HepG2 (cell line): ENCODE data around the gene MTUS2. TPM values are rescaled to one million over a fixed set of nuclear protein-coding genes. Genes with fewer than 3 reads are reported as not detected.

Experiments used
- ATAC-seq: fragments of 200-7000 bp; cut with Tn5 transposase; 3 replicates; pipeline ENCODE4 v1.9.1; 2020; ENCODE audit warnings: mild to moderate bottlenecking, moderate library complexity
- BruUV-seq: library from RNA; stranded (reverse); fragments of 400-500 nt; replicated peaks from 2 replicates; lab custom pipeline; 2021; lab: Mats Ljungman, UMichigan
- CTCF ChIA-PET: fragments of 300-600 bp; formaldehyde crosslinking; extraction: SDS; loops from one replicate; lab custom pipeline; 2021; ENCODE audit warnings: low total read pairs, inconsistent platforms, low intra/inter-chr PET ratio; lab: Yijun Ruan, JAX
- POLR2A ChIA-PET: fragments of 350-600 bp; sonication (Branson Sonifier 250); formaldehyde crosslinking; loops from one replicate; lab custom pipeline; 2020; ENCODE audit warnings: antibody characterized with exemption, inconsistent platforms; lab: Yijun Ruan, JAX
- DNase-seq: peaks from one replicate; pipeline ENCODE4 v3.0.0-alpha.2; 2015; ENCODE audit warnings: low spot score
- FAIRE-seq: peaks from 3 replicates; lab custom pipeline; 2011; peaks lifted over from hg19 to GRCh38; lab: Jason Lieb, UNC
- H2AFZ ChIP-seq: one replicate; pipeline ENCODE4 v1.6.1; 2011; ENCODE audit warnings: low read length, inconsistent platforms
- H3K27ac ChIP-seq: fragments of 300-600 bp; 3 replicates; pipeline ENCODE4 v1.8.0; 2011; ENCODE audit warnings: mixed run types, mild to moderate bottlenecking, mixed read lengths, low read length, inconsistent platforms; ENCODE audit not compliant: insufficient read depth; ENCODE audit errors: extremely low read length
- H3K27me3 ChIP-seq, 2 experiments: fragments of 200-600 bp in 1 of 2; 2 replicates in 1 of 2; 3 replicates in 1 of 2; pipeline versions ENCODE4 v1.6.0 to v1.8.0; 2011; ENCODE audit warnings: low read length in 2 of 2, mild to moderate bottlenecking in 2 of 2, moderate library complexity in 2 of 2, inconsistent platforms in 1 of 2; ENCODE audit not compliant: insufficient read depth in 2 of 2, control insufficient read depth in 1 of 2
- H3K36me3 ChIP-seq, 2 experiments: fragments of 200-600 bp in 1 of 2; replicated peaks in 1 of 2; 2 replicates in 1 of 2; 3 replicates in 1 of 2; pipeline versions ENCODE4 v1.5.1 to v1.8.0; 2011; ENCODE audit warnings: low read length in 2 of 2, inconsistent platforms in 1 of 2; ENCODE audit not compliant: insufficient read depth in 2 of 2, control insufficient read depth in 1 of 2
- H3K4me1 ChIP-seq: 2 replicates; pipeline ENCODE4 v1.5.1; 2012; ENCODE audit warnings: low read length, inconsistent platforms; ENCODE audit not compliant: insufficient read depth
- H3K4me2 ChIP-seq: 2 replicates; pipeline ENCODE4 v1.6.0; 2011; ENCODE audit warnings: low read depth, low read length, inconsistent platforms
- H3K4me3 ChIP-seq, 3 experiments: fragments of 200-600 bp in 1 of 3; sonication (generic), shearing (Covaris generic) in 1 of 3; replicated peaks in 1 of 3; 2 replicates each; pipeline ENCODE4 v1.5.1; 2011 to 2016; ENCODE audit warnings: low read length in 3 of 3, inconsistent platforms in 2 of 3, low read depth in 2 of 3, mild to moderate bottlenecking in 2 of 3, control low read depth in 1 of 3, mixed read lengths in 1 of 3; ENCODE audit not compliant: insufficient read depth in 1 of 3
- H3K79me2 ChIP-seq: one replicate; pipeline ENCODE4 v1.6.1; 2011; ENCODE audit warnings: low read length, inconsistent platforms; ENCODE audit not compliant: insufficient read depth
- H3K9ac ChIP-seq: 2 replicates; pipeline ENCODE4 v1.6.0; 2011; ENCODE audit warnings: mild to moderate bottlenecking, low read depth, low read length, inconsistent platforms; ENCODE audit not compliant: insufficient read depth
- H3K9me3 ChIP-seq: 2 replicates; pipeline ENCODE4 v1.5.1; 2012; ENCODE audit warnings: mild to moderate bottlenecking, low read length
- H4K20me1 ChIP-seq: 2 replicates; pipeline ENCODE4 v1.6.0; 2011; ENCODE audit warnings: inconsistent platforms, mild to moderate bottlenecking, low read length, moderate library complexity; ENCODE audit not compliant: insufficient read depth
- ATAD3A ChIP-seq: sonication (generic); formaldehyde crosslinking; IDR thresholded peaks from 2 replicates; pipeline ENCODE4 v1.4.0; 2020; ENCODE audit warnings: missing genetic modification reagents
- ATF7 ChIP-seq, 2 experiments: fragments of 450-650 bp in 1 of 2; sonication (generic) in 1 of 2; formaldehyde crosslinking in 1 of 2; IDR thresholded peaks; 2 replicates each; pipeline versions ENCODE4 v1.4.0 to v1.6.1; 2016 to 2020; ENCODE audit warnings: antibody characterized with exemption in 1 of 2, mild to moderate bottlenecking in 1 of 2, missing genetic modification reagents in 1 of 2
- BORCS8-MEF2B ChIP-seq: sonication (generic); formaldehyde crosslinking; IDR thresholded peaks from 2 replicates; pipeline ENCODE4 v1.8.0; 2022; ENCODE audit warnings: mild to moderate bottlenecking, missing genetic modification reagents
- EED ChIP-seq: sonication (generic); formaldehyde crosslinking; IDR thresholded peaks from 2 replicates; pipeline ENCODE4 v1.5.0; 2020; ENCODE audit warnings: mild to moderate bottlenecking, missing genetic modification reagents
- HES4 ChIP-seq: sonication (generic); formaldehyde crosslinking; IDR thresholded peaks from 2 replicates; pipeline ENCODE4 v1.9.0; 2021; ENCODE audit warnings: mild to moderate bottlenecking, missing genetic modification reagents, borderline replicate concordance
- HHEX ChIP-seq: IDR thresholded peaks from 2 replicates; pipeline ENCODE4 v1.6.1; 2016; ENCODE audit warnings: control low read depth
- HNF1A ChIP-seq, 2 experiments: sonication (generic) in 1 of 2; formaldehyde crosslinking in 1 of 2; IDR thresholded peaks; 2 replicates each; pipeline versions ENCODE4 v1.4.0 to v1.6.1; 2016 to 2020; ENCODE audit warnings: borderline replicate concordance in 1 of 2, low read depth in 1 of 2, mild to moderate bottlenecking in 1 of 2, missing genetic modification reagents in 1 of 2
- HOXA5 ChIP-seq: sonication (generic); formaldehyde crosslinking; IDR thresholded peaks from 2 replicates; pipeline ENCODE4 v1.4.0; 2020; ENCODE audit warnings: missing genetic modification reagents
- KAT8 ChIP-seq: IDR thresholded peaks from 2 replicates; pipeline ENCODE4 v1.6.1; 2016; ENCODE audit warnings: missing genetic modification reagents, missing compliant biosample characterization
- KMT2A ChIP-seq: sonication (generic); formaldehyde crosslinking; IDR thresholded peaks from 2 replicates; pipeline ENCODE4 v1.4.0; 2020; ENCODE audit warnings: missing genetic modification reagents
- KMT2B ChIP-seq: IDR thresholded peaks from 2 replicates; pipeline ENCODE4 v1.6.1; 2016; ENCODE audit warnings: missing genetic modification reagents, missing compliant biosample characterization
- MBD4 ChIP-seq: IDR thresholded peaks from 2 replicates; pipeline ENCODE4 v1.6.1; 2012; ENCODE audit warnings: low read length, inconsistent platforms, borderline replicate concordance
- NFE2L1 ChIP-seq: sonication (generic); formaldehyde crosslinking; IDR thresholded peaks from 2 replicates; pipeline ENCODE4 v1.4.0; 2020; ENCODE audit warnings: missing genetic modification reagents, mild to moderate bottlenecking, borderline replicate concordance
- PLRG1 ChIP-seq: fragments of 450-650 bp; conservative IDR thresholded peaks from 2 replicates; pipeline ENCODE4 v1.6.1; 2016
- SALL2 ChIP-seq: sonication (generic); formaldehyde crosslinking; IDR thresholded peaks from 2 replicates; pipeline ENCODE4 v1.8.1; 2023; ENCODE audit warnings: mild to moderate bottlenecking, missing genetic modification reagents, inconsistent platforms
- TEAD3 ChIP-seq: optimal IDR thresholded peaks from 2 replicates; pipeline ENCODE3; 2016; ENCODE audit warnings: borderline replicate concordance
- ZFX ChIP-seq: sonication (generic); formaldehyde crosslinking; IDR thresholded peaks from 2 replicates; pipeline ENCODE4 v1.4.0; 2020; ENCODE audit warnings: mild to moderate bottlenecking, low read depth, missing genetic modification reagents, moderate library complexity
- ZNF562 ChIP-seq: sonication (generic); formaldehyde crosslinking; IDR thresholded peaks from 2 replicates; pipeline ENCODE4 v1.8.0; 2022; ENCODE audit warnings: missing genetic modification reagents, borderline replicate concordance
- WGBS: methylation state at CpG from one replicate; pipeline ENCODE4 v1.1.6; 2017; ENCODE audit warnings: low lambda C conversion rate; 5-methylcytosine and 5-hydroxymethylcytosine counted together
- in situ Hi-C: cut with HindIII; loops from 2 replicates; pipeline ENCODE4 v1.10.0; 2017; ENCODE audit warnings: low pct_unique_long_range_greater_than_20kb; ENCODE audit not compliant: extremely low pct_ligation_motif_present
- intact Hi-C: fragments of 100-400 bp; cut with micrococcal nuclease; formaldehyde crosslinking; loops from one replicate; pipeline ENCODE4 v1.10.0; 2022; ENCODE audit not compliant: unreplicated experiment
- polyA plus RNA-seq, 8 experiments: library from polyadenylated mRNA; depleted of rRNA in 3 of 8; stranded (reverse) in 7 of 8; unstranded in 1 of 8; fragments of >200 nt; fragmentation: Illumina TruSeq in 4 of 8; extraction: Trizol in 4 of 8; gene quantifications; 2 replicates each; pipeline versions ENCODE4 v1.2.1 to v1.2.3, GENCODE V29; 2011 to 2016; ENCODE audit warnings: low read depth in 4 of 8, missing spikeins in 1 of 8, mixed read lengths in 1 of 8; ENCODE audit not compliant: insufficient read depth in 1 of 8
- total RNA-seq, 5 experiments: library from RNA; depleted of rRNA; stranded (reverse); fragments of >200 nt; fragmentation: Illumina TruSeq; extraction: Trizol; gene quantifications; 2 replicates each; pipeline ENCODE4 v1.2.3, GENCODE V29; 2016; ENCODE audit warnings: low read depth in 1 of 5
- TF ChIP-seq, protein P1 (sequence below): sonication (generic); formaldehyde crosslinking; IDR thresholded peaks from 2 replicates; pipeline ENCODE4 v1.8.0; 2023; ENCODE audit warnings: mild to moderate bottlenecking, missing genetic modification reagents

MTUS2 gene
- total and polyA plus RNA-seq, 2 of the 13 experiments (the other 11 are each of a cell fraction or from before 2014, with no cell fraction given), result not detected

GRCh38 chr13:29101409-29101808, 281.3 kb downstream of the MTUS2 start:
- POLR2A ChIA-PET, result no interaction called here

GRCh38 chr13:29101905-29102304, 281.8 kb downstream of the MTUS2 start:
- FAIRE-seq, result no peak
- Histone ChIP-seq H3K4me2 (no peak overlapping the region), H3K9ac (no peak overlapping the region), H3K27me3 (no peaks in the 10 kb centered on the region), H4K20me1 (no peaks in the 10 kb centered on the region), H3K9me3 (peaks cover 92% of the 10 kb centered on the region), H3K4me3 (no peak overlapping the region), H3K79me2 (no peaks in the 10 kb centered on the region), H3K36me3 (no peaks in the 10 kb centered on the region), H3K4me1 (no peaks in the 10 kb centered on the region), H3K27ac (no peak overlapping the region), H2AFZ (no peak overlapping the region)
- intact Hi-C loops (no loop called here), in situ Hi-C loops (no loop called here)
- no peak for DNase-seq
- 3% methylated on average over 3 of the region's 3 CpGs for WGBS
- ChIA-PET CTCF (no interaction called here), POLR2A (no interaction called here)
- ATAC-seq, result no peak
- BruUV-seq, result no TSS peak
- no peak for TF ChIP-seq SALL2 (CRISPR knock-in tag)
- no peak for TF ChIP-seq MBD4
- no peak for TF ChIP-seq HES4 (CRISPR knock-in tag)
- no peak for TF ChIP-seq KMT2A (CRISPR knock-in tag)
- no peak for TF ChIP-seq HHEX
- TF ChIP-seq HOXA5 (CRISPR knock-in tag), result no peak
- TF ChIP-seq ZFX (CRISPR knock-in tag), result no peak
- no peak for TF ChIP-seq HNF1A (IDR thresholded peaks at IDR 0.05; ENCODE audit: low read depth)
- TF ChIP-seq HNF1A (CRISPR knock-in tag; IDR thresholded peaks at IDR 0.05; ENCODE audit: borderline replicate concordance), result no peak
- no peak for TF ChIP-seq BORCS8-MEF2B (CRISPR knock-in tag)
- TF ChIP-seq EED, result no peak
- TF ChIP-seq ATF7 (IDR thresholded peaks at IDR 0.05), result peak; percentile 50
- TF ChIP-seq ATF7 (CRISPR knock-in tag; IDR thresholded peaks at IDR 0.05), result no peak

More at GRCh38 chr13:29101409-29101808, 281.3 kb downstream of the MTUS2 start:
- no peak overlapping the region for H2AFZ ChIP-seq
- in situ Hi-C loops, result no loop called here
- WGBS, result 0% methylated on average over 2 of the region's 2 CpGs
- no peaks in the 10 kb centered on the region for H3K4me1 ChIP-seq
- H4K20me1 ChIP-seq, result no peaks in the 10 kb centered on the region
- H3K4me2 ChIP-seq, result no peak overlapping the region
- no peaks in the 10 kb centered on the region for H3K79me2 ChIP-seq
- no peak for TF ChIP-seq ZNF562 (CRISPR knock-in tag)
- TF ChIP-seq KMT2B, result no peak
- TF ChIP-seq KAT8 (CRISPR knock-in tag), result no peak
- no peak for TF ChIP-seq ATAD3A (CRISPR knock-in tag)
- TF ChIP-seq TEAD3 (CRISPR knock-in tag), result no peak
- no peak for TF ChIP-seq PLRG1
- TF ChIP-seq NFE2L1, result no peak
- TF ChIP-seq, protein P1, sequence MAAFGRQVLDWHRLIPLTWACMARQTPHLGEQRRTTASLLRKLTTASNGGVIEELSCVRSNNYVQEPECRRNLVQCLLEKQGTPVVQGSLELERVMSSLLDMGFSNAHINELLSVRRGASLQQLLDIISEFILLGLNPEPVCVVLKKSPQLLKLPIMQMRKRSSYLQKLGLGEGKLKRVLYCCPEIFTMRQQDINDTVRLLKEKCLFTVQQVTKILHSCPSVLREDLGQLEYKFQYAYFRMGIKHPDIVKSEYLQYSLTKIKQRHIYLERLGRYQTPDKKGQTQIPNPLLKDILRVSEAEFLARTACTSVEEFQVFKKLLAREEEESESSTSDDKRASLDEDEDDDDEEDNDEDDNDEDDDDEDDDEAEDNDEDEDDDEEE, result no peak
- H3K4me3 ChIP-seq, result no peak overlapping the region
- H3K27ac ChIP-seq, result no peak overlapping the region
- FAIRE-seq, result no peak
- no TSS peak for BruUV-seq
- CTCF ChIA-PET, result no interaction called here
- intact Hi-C loops, result no loop called here
- no peaks in the 10 kb centered on the region for H3K27me3 ChIP-seq
- H3K9ac ChIP-seq, result no peak overlapping the region
- H3K36me3 ChIP-seq, result no peaks in the 10 kb centered on the region
- ATAC-seq, result no peak
- H3K9me3 ChIP-seq, result peaks cover 92% of the 10 kb centered on the region
- no peak for DNase-seq
